Measurements from ENCODE around the gene TTC7B.

TTC7B gene

DNA sequence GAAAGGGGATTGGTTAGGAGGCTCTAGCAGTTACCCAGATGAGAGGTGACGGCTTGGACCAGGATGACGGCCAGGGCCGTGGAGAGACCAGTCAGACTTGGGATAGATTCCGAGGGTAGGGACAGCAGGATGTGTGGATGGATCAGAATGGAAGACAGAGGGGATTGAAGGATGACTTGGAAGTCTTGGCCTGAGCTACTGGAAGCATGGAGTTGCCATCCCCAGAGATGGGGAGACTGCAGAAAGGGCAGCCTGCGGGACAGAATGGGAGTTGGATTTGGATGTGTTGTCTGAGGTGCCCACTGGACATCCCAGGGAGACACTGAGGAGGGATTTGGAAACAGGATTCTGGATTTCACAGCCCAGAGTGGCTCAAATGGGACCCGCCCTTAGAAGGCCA, 317.1 kb downstream of the TTC7B start:
- no peak overlapping the region for H3K4me3 ChIP-seq (ENCODE audit: low read depth, low read length)
- TF ChIP-seq, protein P1, sequence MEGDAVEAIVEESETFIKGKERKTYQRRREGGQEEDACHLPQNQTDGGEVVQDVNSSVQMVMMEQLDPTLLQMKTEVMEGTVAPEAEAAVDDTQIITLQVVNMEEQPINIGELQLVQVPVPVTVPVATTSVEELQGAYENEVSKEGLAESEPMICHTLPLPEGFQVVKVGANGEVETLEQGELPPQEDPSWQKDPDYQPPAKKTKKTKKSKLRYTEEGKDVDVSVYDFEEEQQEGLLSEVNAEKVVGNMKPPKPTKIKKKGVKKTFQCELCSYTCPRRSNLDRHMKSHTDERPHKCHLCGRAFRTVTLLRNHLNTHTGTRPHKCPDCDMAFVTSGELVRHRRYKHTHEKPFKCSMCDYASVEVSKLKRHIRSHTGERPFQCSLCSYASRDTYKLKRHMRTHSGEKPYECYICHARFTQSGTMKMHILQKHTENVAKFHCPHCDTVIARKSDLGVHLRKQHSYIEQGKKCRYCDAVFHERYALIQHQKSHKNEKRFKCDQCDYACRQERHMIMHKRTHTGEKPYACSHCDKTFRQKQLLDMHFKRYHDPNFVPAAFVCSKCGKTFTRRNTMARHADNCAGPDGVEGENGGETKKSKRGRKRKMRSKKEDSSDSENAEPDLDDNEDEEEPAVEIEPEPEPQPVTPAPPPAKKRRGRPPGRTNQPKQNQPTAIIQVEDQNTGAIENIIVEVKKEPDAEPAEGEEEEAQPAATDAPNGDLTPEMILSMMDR (IDR thresholded peaks at IDR 0.05; ENCODE audit: low read depth, low read length), result no peak

DNA sequence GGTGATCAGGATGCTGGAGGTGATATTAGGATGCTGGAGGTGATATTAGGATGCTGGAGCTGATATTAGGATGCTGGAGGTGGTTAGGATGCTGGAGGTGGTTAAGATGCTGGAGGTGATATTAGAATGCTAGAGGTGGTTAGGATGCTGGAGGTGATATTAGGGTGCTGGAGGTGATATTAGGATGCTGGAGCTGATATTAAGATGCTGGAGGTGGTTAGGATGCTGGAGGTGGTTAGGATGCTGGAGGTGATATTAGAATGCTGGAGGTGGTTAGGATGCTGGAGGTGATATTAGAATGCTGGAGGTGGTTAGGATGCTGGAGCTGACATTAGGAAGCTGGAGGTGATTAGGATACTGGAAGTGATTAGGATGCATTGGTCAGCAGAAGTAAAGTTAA, 318.0 kb downstream of the TTC7B start:
- TF ChIP-seq, protein P1 (IDR thresholded peaks at IDR 0.05; ENCODE audit: low read depth, low read length), result no peak
- no peak overlapping the region for H3K4me3 ChIP-seq (ENCODE audit: low read depth, low read length)

DNA sequence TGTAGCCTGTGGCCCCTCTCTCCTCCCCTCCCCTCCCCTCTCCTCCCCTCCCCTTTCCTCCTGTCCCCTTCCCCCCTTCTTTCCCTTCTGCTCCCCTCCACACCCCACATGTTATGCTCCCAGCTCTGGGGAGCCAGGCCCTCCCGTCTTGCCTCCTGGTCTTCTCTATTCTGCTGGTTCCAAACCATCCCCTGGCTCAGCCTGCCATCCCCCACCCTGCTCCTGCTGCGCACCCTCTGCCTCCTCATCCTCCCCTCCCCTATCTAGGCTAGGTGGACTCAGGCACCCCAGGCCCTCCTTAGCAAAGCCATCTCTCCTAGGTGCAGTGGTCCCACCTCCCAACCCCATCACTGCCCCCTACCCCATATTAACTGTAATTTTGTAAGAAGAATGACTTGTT, 319.9 kb downstream of the TTC7B start:
- TF ChIP-seq, protein P1 (IDR thresholded peaks at IDR 0.05; ENCODE audit: low read depth, low read length), result no peak

DNA sequence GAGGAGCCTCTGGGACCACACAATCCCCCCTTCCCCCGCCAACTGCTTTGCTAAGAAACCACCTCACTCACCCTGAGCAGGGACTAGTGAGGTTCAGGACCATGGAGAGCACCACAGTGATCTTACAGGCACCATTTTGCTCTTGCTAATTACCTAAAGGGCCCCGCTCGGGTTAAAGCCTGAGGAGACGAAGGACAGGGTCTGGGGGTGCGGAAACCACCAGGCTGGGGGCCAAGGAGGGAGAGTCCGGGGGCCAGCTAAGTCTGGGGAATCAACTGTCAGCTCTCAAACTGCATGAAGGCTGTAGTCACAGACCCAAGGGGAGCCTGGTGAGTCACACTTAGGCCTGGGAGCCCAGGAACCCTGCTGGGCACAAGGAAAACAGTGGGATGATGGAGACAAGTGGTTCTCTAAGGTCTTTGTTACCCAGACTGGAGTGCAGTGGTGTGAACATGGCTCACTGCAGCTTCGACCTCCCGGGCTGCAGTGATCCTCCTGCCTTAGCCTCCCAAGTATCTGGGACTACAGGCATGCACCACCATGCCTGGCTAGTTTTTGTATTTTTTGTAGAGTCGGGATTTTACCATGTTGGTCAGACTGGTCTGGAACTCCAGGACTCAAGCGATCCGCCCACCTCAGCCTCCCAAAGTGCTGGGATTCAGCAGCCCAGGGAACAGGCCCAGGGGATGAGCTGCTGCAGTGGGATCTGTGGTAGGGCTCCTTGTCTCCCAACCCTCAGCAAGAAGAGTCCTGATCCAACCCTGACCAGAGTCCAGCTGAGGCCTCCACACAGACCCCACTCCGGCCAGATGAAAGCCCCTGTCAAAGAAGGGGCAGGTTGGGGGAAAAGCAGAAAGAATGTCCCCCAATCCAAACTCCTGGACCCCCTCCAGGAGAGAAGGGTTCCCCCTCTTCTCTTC, 320.6 kb downstream of the TTC7B start:
- TF ChIP-seq, protein P1 (IDR thresholded peaks at IDR 0.05; ENCODE audit: low read depth, low read length), result no peak
- H3K4me3 ChIP-seq (ENCODE audit: low read depth, low read length), result no peak overlapping the region

More for the DNA sequence above, 319.9 kb downstream of the TTC7B start:
- no peak overlapping the region for H3K4me3 ChIP-seq (ENCODE audit: low read depth, low read length)

DNA sequence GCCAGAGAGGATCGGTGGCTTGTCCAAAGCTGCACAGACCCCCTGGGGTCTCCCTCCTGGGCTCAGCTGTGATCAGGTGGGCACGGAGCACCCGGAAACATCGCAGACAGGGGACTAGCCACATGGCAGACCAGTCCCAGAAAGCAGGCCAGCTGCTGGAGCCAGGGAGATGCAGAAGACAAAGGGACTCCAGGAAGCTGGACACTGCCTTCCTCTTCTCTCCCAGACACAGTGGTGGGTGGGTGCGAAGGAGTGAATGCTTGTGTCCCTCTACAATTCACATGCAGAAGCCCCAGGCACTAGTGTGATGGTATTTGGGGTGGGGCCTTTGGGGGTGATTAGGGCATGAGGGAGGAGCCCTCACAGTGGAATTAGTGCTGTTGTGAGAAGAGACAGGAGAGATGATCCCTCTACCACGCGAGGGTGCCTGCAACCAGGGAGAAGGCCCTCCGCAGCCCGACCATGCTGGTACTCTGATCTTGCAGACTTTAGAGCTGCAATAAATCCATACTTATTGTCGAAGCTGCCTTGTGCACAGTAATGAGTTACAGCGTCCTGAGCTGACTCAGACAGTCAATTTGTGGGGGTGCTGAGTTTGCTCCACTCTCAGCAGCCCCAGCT, 324.2 kb downstream of the TTC7B start:
- no peak overlapping the region for H3K4me3 ChIP-seq (ENCODE audit: low read depth, low read length)
- TF ChIP-seq, protein P1 (IDR thresholded peaks at IDR 0.05; ENCODE audit: low read depth, low read length), result no peak

DNA sequence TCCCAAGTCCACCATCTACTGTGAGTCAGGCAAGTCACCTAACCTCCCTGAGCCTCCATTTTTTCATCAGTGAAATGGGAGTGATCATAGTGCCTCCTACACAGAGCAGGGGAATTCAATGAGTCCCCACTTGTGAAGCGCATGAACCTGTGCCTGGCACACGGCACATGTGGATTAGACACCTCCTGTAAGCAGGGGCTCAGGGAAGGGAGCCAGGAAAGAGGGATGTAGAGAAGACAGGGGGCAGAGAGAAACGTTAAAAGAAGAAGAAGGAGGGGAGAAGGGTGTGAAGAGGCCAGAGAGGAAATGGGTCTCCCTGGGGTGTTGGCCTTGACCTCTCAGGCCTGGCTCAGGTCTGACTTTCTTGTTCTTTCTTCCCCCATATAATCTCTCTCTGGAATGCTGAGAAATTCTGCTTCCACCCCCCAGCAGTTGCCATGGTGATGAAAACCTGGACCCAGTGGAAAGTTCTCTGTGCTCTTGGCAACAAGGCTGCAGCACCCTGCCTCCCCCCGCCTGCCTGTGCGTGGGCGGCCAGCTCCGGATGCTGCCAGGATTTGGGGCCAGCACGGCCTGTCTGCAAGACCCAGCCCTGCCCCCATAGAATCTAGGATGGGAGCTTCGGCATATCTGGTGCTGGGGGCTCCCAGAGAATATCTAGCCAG, 324.9 kb downstream of the TTC7B start:
- TF ChIP-seq, protein P1 (IDR thresholded peaks at IDR 0.05; ENCODE audit: low read depth, low read length), result no peak
- no peak overlapping the region for H3K4me3 ChIP-seq (ENCODE audit: low read depth, low read length)

DNA sequence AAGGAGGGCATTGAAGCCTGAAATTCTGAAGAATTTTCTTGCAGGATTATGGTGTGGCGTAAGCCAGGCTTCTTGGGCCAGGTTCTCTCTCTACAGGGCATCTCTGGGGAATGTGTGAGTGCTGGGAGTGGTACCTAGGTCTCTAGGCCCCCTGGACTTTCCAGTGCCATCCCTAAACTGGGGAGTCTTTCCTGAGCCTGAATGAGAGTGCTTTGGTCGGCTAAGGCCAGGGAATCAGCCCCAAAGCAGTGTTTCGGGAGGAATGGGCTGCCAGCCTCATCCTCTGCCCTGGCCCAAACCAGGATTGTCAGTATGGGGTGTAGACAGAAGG, 325.5 kb downstream of the TTC7B start:
- TF ChIP-seq, protein P1 (IDR thresholded peaks at IDR 0.05; ENCODE audit: low read depth, low read length), result no peak
- no peak overlapping the region for H3K4me3 ChIP-seq (ENCODE audit: low read depth, low read length)

All from WI38 (cell line).